ENCODE results near the gene LRRC73. TPM values are rescaled to one million over a fixed set of nuclear protein-coding genes. Genes with fewer than 3 reads are reported as not detected.

Gene LRRC73
- total RNA-seq, 1 experiment from 2014 or later = 0.55 TPM

DNA sequence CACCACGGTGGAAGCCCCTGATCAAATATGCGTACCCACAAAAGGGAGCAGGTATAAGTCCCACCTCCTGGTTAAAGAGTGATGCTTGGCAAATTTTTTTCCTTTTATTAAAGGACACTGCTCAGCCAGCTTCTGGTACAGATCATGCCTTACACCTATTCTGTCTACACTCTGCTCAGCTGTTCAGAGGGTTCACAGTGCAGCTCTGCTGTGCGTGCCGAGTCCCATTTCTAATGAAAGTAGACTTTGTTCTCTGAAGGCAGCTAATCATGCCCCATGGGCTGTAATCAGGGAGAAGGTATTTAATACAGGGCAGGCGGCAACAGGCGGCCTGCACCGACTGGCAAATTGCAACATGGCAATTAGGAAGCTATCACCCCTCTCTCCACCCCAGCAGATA is 16.3 kb downstream of the LRRC73 start:
- no peak for TF ChIP-seq EZH2 (IDR thresholded peaks at IDR 0.05; ENCODE audit: low read depth)
- TF ChIP-seq, protein P1, sequence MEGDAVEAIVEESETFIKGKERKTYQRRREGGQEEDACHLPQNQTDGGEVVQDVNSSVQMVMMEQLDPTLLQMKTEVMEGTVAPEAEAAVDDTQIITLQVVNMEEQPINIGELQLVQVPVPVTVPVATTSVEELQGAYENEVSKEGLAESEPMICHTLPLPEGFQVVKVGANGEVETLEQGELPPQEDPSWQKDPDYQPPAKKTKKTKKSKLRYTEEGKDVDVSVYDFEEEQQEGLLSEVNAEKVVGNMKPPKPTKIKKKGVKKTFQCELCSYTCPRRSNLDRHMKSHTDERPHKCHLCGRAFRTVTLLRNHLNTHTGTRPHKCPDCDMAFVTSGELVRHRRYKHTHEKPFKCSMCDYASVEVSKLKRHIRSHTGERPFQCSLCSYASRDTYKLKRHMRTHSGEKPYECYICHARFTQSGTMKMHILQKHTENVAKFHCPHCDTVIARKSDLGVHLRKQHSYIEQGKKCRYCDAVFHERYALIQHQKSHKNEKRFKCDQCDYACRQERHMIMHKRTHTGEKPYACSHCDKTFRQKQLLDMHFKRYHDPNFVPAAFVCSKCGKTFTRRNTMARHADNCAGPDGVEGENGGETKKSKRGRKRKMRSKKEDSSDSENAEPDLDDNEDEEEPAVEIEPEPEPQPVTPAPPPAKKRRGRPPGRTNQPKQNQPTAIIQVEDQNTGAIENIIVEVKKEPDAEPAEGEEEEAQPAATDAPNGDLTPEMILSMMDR (conservative IDR thresholded peaks at IDR 0.05) = no peak
- 0 out of 2 replicates have a peak, but pooled peaks cover 13% of the 10 kb centered on the region for H4K20me1 ChIP-seq (ENCODE audit: insufficient read depth)
- BruUV-seq (replicated peaks) = no TSS peak
- H3K27me3 ChIP-seq (ENCODE audit: insufficient read depth, low read depth) = no peaks in the 10 kb centered on the region
- peaks cover 31% of the 10 kb centered on the region for H3K4me1 ChIP-seq (replicated peaks; ENCODE audit: insufficient read depth)
- no peak overlapping the region for H2AFZ ChIP-seq
- H3K9me3 ChIP-seq (ENCODE audit: insufficient read depth, low read depth) = no peaks in the 10 kb centered on the region
- ChIA-PET POLR2A (ENCODE audit: unreplicated experiment) (no interaction called here), CTCF (no interaction called here)
- no peak for DNase-seq
- peaks cover 4% of the 10 kb centered on the region; the same call in 1 of the 2 replicates for H3K79me2 ChIP-seq (ENCODE audit: low read depth)
- H3K9me2 ChIP-seq (ENCODE audit: insufficient read depth) = no peaks in the 10 kb centered on the region
- no peak overlapping the region for H3K4me3 ChIP-seq
- peaks cover 27% of the 10 kb centered on the region; the same call in 1 of the 2 replicates for H3F3A ChIP-seq (ENCODE audit: insufficient read depth, low read depth)
- 0 out of 2 replicates have a peak, but pooled peaks cover 3% of the 10 kb centered on the region for H3K36me3 ChIP-seq (ENCODE audit: low read depth)
- H3K27ac ChIP-seq = no peak overlapping the region
- intact Hi-C loops (cut with micrococcal nuclease; ENCODE audit: unreplicated experiment) = loop anchor here (10.0 kb wide), 2 partner anchors 59 to 319 kb away; partner anchors contain the start of gene SRF
- no peak overlapping the region for H3K4me2 ChIP-seq

DNA sequence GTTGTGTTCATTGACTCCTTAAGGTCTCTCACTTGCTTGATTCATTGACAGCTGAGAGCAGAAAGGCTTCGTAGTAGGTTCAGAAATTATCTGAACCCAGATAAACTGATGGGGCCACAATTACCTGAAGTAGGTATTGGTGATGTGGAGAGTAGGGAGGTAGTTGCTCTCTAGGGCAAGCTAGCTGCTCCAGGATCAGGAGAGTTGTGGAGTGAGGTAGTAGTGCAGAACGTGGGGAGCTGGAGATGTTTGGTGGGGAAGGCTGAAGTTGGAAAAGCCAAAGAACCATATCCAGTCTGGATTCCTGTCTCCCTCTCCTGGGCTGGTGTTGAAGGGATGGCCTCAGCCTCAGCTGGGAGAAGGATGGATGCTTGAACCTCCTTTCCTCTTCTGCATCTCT is 16.9 kb downstream of the LRRC73 start:
- no peaks in the 10 kb centered on the region for H3K36me3 ChIP-seq (ENCODE audit: low read depth)
- no peak overlapping the region for H3K4me2 ChIP-seq
- no peaks in the 10 kb centered on the region for H3K9me3 ChIP-seq (ENCODE audit: insufficient read depth, low read depth)
- H3K27me3 ChIP-seq (ENCODE audit: insufficient read depth, low read depth) = no peaks in the 10 kb centered on the region
- 0 out of 2 replicates have a peak, but pooled peaks cover 14% of the 10 kb centered on the region for H4K20me1 ChIP-seq (ENCODE audit: insufficient read depth)
- no peak overlapping the region for H3K27ac ChIP-seq
- intact Hi-C loops (cut with micrococcal nuclease; ENCODE audit: unreplicated experiment) = loop anchor here (10.0 kb wide), 2 partner anchors 58 to 318 kb away; partner anchors contain the start of gene SRF
- no TSS peak for BruUV-seq (replicated peaks)
- H3K4me3 ChIP-seq = no peak overlapping the region
- DNase-seq = no peak
- H3K79me2 ChIP-seq (ENCODE audit: low read depth) = peaks cover 4% of the 10 kb centered on the region; the same call in 1 of the 2 replicates
- CTCF ChIA-PET = no interaction called here
- peaks cover 27% of the 10 kb centered on the region; the same call in 1 of the 2 replicates for H3F3A ChIP-seq (ENCODE audit: insufficient read depth, low read depth)
- no peak for TF ChIP-seq EZH2 (IDR thresholded peaks at IDR 0.05; ENCODE audit: low read depth)
- peaks cover 31% of the 10 kb centered on the region for H3K4me1 ChIP-seq (replicated peaks; ENCODE audit: insufficient read depth)
- POLR2A ChIA-PET (ENCODE audit: unreplicated experiment) = no interaction called here
- no peak overlapping the region for H2AFZ ChIP-seq
- H3K9me2 ChIP-seq (ENCODE audit: insufficient read depth) = no peaks in the 10 kb centered on the region

DNA sequence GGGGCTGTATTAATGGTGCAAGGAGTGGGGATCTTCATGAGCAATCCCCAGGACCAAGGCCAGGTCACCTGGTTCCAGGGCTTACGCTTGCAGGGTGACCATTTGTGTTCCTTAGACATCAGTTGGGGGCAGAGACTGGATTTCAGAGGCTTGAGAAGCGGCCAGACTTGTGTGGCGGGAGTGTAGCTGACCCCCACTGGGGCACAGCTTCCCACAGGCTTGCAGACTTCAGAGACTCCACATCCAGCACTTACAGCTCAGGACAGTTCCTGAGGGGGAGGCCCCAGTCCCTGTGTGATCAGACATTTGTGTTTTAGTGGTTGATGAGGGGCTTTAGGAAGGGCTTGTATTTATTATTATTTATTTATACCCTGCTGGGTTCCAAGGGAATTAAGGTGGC is 17.5 kb downstream of the LRRC73 start:
- Histone ChIP-seq H3F3A (ENCODE audit: insufficient read depth, low read depth) (peaks cover 26% of the 10 kb centered on the region; the same call in 1 of the 2 replicates), H3K79me2 (ENCODE audit: low read depth) (peaks cover 4% of the 10 kb centered on the region), H3K9me3 (ENCODE audit: insufficient read depth, low read depth) (no peaks in the 10 kb centered on the region), H4K20me1 (ENCODE audit: insufficient read depth) (0 out of 2 replicates have a peak, but pooled peaks cover 14% of the 10 kb centered on the region), H3K27me3 (ENCODE audit: insufficient read depth, low read depth) (no peaks in the 10 kb centered on the region), H3K4me2 (no peak overlapping the region), H2AFZ (no peak overlapping the region), H3K36me3 (ENCODE audit: low read depth) (no peaks in the 10 kb centered on the region), H3K4me3 (no peak overlapping the region), H3K4me1 (replicated peaks; ENCODE audit: insufficient read depth) (peaks cover 31% of the 10 kb centered on the region), H3K9me2 (ENCODE audit: insufficient read depth) (no peaks in the 10 kb centered on the region), H3K27ac (no peak overlapping the region)
- no peak for DNase-seq
- ChIA-PET CTCF (interaction anchor here (0.6 kb wide), 1 partner anchor 35 kb away, joined by 7 read pairs; no protein-coding TSS in a partner anchor), POLR2A (ENCODE audit: unreplicated experiment) (interaction anchor here (0.5 to 0.6 kb wide), 4 partner anchors 12 to 613 kb away, joined by 3 to 7 read pairs (median 4); partner anchors contain the start of genes ABCC10 and RPL7L1)
- no peak for TF ChIP-seq EZH2 (IDR thresholded peaks at IDR 0.05; ENCODE audit: low read depth)
- TF ChIP-seq, protein P1 (conservative IDR thresholded peaks at IDR 0.05) = no peak
- no TSS peak for BruUV-seq (replicated peaks)
- intact Hi-C loops (cut with micrococcal nuclease; ENCODE audit: unreplicated experiment) = loop anchor here (10.0 kb wide), 2 partner anchors 58 to 318 kb away; partner anchors contain the start of gene SRF

All from PC-9 (cell line).